SK-N-MC (cell line): ENCODE results near the gene SRRM3.
"Not testable (repeated sequence)": the region's sequence is repeated elsewhere in the genome, so short reads cannot be mapped to it uniquely, and the experiment has no call there.

Source experiments
- DNase-seq: peaks from one replicate; pipeline ENCODE4 v3.0.0-alpha.2; 2011; ENCODE audit warnings: low read depth, low spot score
- H3K27ac ChIP-seq: fragments of 200-600 bp; sonication (generic); 2 replicates; pipeline ENCODE4 v1.5.1; 2016; ENCODE audit warnings: mixed run types
- H3K36me3 ChIP-seq: fragments of 200-600 bp; sonication (generic); 2 replicates; pipeline ENCODE4 v1.6.1; 2017; ENCODE audit warnings: antibody characterized with exemption, low read length, mixed read lengths; ENCODE audit not compliant: insufficient read depth
- H3K4me3 ChIP-seq: fragments of 200-600 bp; sonication (generic); 2 replicates; pipeline ENCODE4 v1.5.1; 2016
- H3K9ac ChIP-seq: fragments of 200-600 bp; sonication (generic); 2 replicates; pipeline ENCODE4 v1.8.0; 2017; ENCODE audit warnings: mixed run types, mixed read lengths; ENCODE audit not compliant: insufficient read length
- H3K9me3 ChIP-seq: fragments of 200-600 bp; sonication (generic); 2 replicates; pipeline ENCODE4 v1.6.1; 2017; ENCODE audit warnings: low read depth, mild to moderate bottlenecking, antibody characterized with exemption, low read length, moderate library complexity, mixed read lengths
- EZH2 ChIP-seq: fragments of 200-600 bp; sonication (generic); IDR thresholded peaks from one replicate; pipeline ENCODE4 v1.6.1; 2017; ENCODE audit warnings: antibody characterized with exemption
- FOXP2 ChIP-seq: optimal IDR thresholded peaks from 2 replicates; pipeline ENCODE3; 2011; ENCODE audit warnings: mild to moderate bottlenecking, moderate library complexity; ENCODE audit not compliant: insufficient read depth; ENCODE audit errors: extremely low read length, control extremely low read depth
- POLR2AphosphoS5 ChIP-seq: IDR thresholded peaks from 2 replicates; pipeline ENCODE4 v1.6.1; 2012; ENCODE audit warnings: mild to moderate bottlenecking, low read depth, low read length, borderline replicate concordance

The SRRM3 gene, protein sequence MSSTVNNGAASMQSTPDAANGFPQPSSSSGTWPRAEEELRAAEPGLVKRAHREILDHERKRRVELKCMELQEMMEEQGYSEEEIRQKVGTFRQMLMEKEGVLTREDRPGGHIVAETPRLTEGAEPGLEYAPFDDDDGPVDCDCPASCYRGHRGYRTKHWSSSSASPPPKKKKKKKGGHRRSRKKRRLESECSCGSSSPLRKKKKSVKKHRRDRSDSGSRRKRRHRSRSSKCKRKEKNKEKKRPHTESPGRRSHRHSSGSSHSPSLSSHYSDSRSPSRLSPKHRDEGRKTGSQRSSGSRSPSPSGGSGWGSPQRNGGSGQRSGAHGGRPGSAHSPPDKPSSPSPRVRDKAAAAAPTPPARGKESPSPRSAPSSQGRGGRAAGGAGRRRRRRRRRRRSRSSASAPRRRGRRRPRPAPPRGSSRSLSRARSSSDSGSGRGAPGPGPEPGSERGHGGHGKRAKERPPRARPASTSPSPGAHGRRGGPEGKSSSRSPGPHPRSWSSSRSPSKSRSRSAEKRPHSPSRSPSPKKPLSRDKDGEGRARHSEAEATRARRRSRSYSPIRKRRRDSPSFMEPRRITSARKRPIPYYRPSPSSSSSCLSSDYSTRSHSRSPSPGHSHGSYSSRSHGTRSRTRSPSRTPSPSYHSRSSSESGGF

GRCh38 chr7:76201732-76202665, at the start of gene SRRM3:
TSS of gene SRRM3 (plus strand) at chr7:76201896. CDS start at chr7:76235067, 33,171 bp downstream.
- no peak for TF ChIP-seq POLR2AphosphoS5
- DNase-seq = no peak
- peak within 1 kb of the TSS; percentile 47 for H3K4me3 ChIP-seq
- no peak within 1 kb of the TSS for H3K9ac ChIP-seq
- no peak within 1 kb of the TSS for H3K27ac ChIP-seq
- no peaks in the 10 kb centered on the region for H3K36me3 ChIP-seq
- H3K9me3 ChIP-seq = no peaks in the 10 kb centered on the region

- H3K9me3 ChIP-seq = no peaks in the 10 kb centered on the region
- H3K9ac ChIP-seq = no peak overlapping the region
- TF ChIP-seq EZH2 (no peak), POLR2AphosphoS5 (no peak), FOXP2 (no peak)
- no peaks in the 10 kb centered on the region for H3K36me3 ChIP-seq
- no peak overlapping the region for H3K4me3 ChIP-seq
- DNase-seq = no peak
- no peak overlapping the region for H3K27ac ChIP-seq
Observed at GRCh38 chr7:76151932-76152331, 49.8 kb upstream of the SRRM3 start.

GRCh38 chr7:76153571-76154230, 48.0 kb upstream of the SRRM3 start:
- H3K9ac ChIP-seq, H3K27ac ChIP-seq, H3K36me3 ChIP-seq, H3K9me3 ChIP-seq, H3K4me3 ChIP-seq, DNase-seq: not testable (repeated sequence)

GRCh38 chr7:76155938-76156337, 45.8 kb upstream of the SRRM3 start:
- TF ChIP-seq FOXP2 (no peak), POLR2AphosphoS5 (no peak), EZH2 (no peak)
- no peak overlapping the region for H3K4me3 ChIP-seq
- no peak overlapping the region for H3K27ac ChIP-seq
- no peaks in the 10 kb centered on the region for H3K9me3 ChIP-seq
- no peak overlapping the region for H3K9ac ChIP-seq
- no peaks in the 10 kb centered on the region for H3K36me3 ChIP-seq
- DNase-seq = no peak

GRCh38 chr7:76156992-76157685, 44.6 kb upstream of the SRRM3 start:
- not testable (repeated sequence) for H3K4me3 ChIP-seq, H3K9ac ChIP-seq, H3K36me3 ChIP-seq, H3K27ac ChIP-seq, DNase-seq, H3K9me3 ChIP-seq

- not testable (repeated sequence) for H3K36me3 ChIP-seq, H3K4me3 ChIP-seq, H3K9me3 ChIP-seq, H3K27ac ChIP-seq, H3K9ac ChIP-seq, DNase-seq
Observed at GRCh38 chr7:76158416-76158815, 43.3 kb upstream of the SRRM3 start.

DNA sequence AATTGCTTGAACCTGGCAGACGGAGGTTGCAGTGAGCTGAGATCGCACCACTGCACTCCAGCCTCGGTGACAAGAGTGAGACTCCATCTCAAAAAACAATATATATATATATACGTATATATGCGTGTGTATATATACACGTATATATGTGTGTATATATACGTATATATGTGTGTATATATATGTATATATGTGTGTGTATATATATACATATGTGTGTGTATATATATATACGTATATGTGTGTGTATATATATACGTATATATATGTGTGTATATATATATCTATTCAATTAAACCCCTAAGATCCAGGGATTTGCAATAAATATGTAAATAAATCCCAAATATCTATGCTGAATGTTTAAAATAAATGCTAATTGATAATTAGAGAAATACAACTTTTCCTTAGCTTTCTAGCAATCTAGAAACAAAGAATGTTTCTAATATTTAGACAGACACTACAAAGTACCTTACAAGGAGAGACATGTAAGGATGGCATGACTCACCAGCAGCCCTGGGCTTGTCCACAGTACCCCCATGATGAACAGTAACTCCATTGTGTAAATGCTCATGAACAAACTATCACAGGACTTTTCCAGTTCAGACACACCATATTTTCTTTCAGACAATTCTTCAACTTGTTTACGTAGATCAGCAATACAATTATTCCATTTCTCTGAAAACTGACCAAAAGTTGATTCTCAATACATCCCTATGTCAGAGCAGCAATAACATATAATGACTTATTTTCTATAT, 39.1 kb upstream of the SRRM3 start:
- not testable (repeated sequence) for H3K9me3 ChIP-seq, DNase-seq, H3K36me3 ChIP-seq, H3K9ac ChIP-seq, H3K27ac ChIP-seq, H3K4me3 ChIP-seq

DNA sequence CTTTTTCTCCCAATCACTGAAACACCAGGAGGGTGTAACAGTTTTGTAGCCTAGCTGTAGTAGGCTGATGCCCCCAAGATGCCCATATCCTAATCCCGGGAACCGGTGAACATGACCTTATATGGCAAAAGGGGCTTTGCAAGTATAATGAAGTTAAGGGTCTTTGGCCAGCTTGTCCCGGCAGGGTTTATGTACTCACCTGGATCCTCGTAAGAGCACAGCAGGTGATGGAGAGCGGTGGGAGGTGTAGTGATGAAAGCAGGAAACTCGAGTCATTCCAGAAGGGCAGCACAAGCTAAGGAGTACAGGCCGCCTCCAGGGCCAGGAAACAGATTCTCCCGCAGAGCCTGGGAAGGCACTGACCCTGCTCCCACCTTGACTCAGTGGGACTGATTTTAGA, 37.9 kb upstream of the SRRM3 start:
- not testable (repeated sequence) for H3K9ac ChIP-seq, H3K9me3 ChIP-seq, H3K36me3 ChIP-seq, H3K4me3 ChIP-seq, DNase-seq, H3K27ac ChIP-seq
